Measurements from ENCODE around the gene HECW1.

Gene HECW1

GRCh38 chr7:43116451-43116850 lies 4.0 kb downstream of the HECW1 start:
- no peak for TF ChIP-seq FOXM1 (IDR thresholded peaks at IDR 0.05; ENCODE audit: borderline replicate concordance, low read depth)
- no peak for TF ChIP-seq CEBPB (IDR thresholded peaks at IDR 0.05)
- TF ChIP-seq TCF12 (IDR thresholded peaks at IDR 0.05; ENCODE audit: low read depth): no peak

GRCh38 chr7:43117095-43117494 lies 4.6 kb downstream of the HECW1 start:
- no peak for TF ChIP-seq EP300 (IDR thresholded peaks at IDR 0.05; ENCODE audit: borderline replicate concordance)
- TF ChIP-seq EGR1 (IDR thresholded peaks at IDR 0.05): no peak
- no peak for TF ChIP-seq NFIC (IDR thresholded peaks at IDR 0.05)
- no peak for TF ChIP-seq ZBTB7A (IDR thresholded peaks at IDR 0.05; ENCODE audit: low read depth)
- TF ChIP-seq REST (IDR thresholded peaks at IDR 0.05; ENCODE audit: low read depth): no peak
- TF ChIP-seq TEAD4 (IDR thresholded peaks at IDR 0.05): no peak
- TF ChIP-seq TCF12 (IDR thresholded peaks at IDR 0.05; ENCODE audit: low read depth): no peak

GRCh38 chr7:43117861-43118260 lies 5.4 kb downstream of the HECW1 start:
- no peak for TF ChIP-seq TCF12 (IDR thresholded peaks at IDR 0.05; ENCODE audit: low read depth)
- TF ChIP-seq FOXM1 (IDR thresholded peaks at IDR 0.05; ENCODE audit: borderline replicate concordance, low read depth): no peak
- no peak for TF ChIP-seq YY1 (IDR thresholded peaks at IDR 0.05; ENCODE audit: low read depth)
- TF ChIP-seq USF1 (IDR thresholded peaks at IDR 0.05): no peak
- no peak for TF ChIP-seq CREB1 (IDR thresholded peaks at IDR 0.05; ENCODE audit: low read depth)
- TF ChIP-seq CEBPB (IDR thresholded peaks at IDR 0.05): no peak

GRCh38 chr7:43118313-43118712 lies 5.9 kb downstream of the HECW1 start:
- TF ChIP-seq RAD21 (IDR thresholded peaks at IDR 0.05; ENCODE audit: low read depth): no peak
- no peak for TF ChIP-seq TCF12 (IDR thresholded peaks at IDR 0.05; ENCODE audit: low read depth)
- no peak for TF ChIP-seq YY1 (IDR thresholded peaks at IDR 0.05; ENCODE audit: low read depth)
- TF ChIP-seq CREB1 (IDR thresholded peaks at IDR 0.05; ENCODE audit: low read depth): no peak
- no peak for TF ChIP-seq ZBTB7A (IDR thresholded peaks at IDR 0.05; ENCODE audit: low read depth)
- TF ChIP-seq CEBPB (IDR thresholded peaks at IDR 0.05): no peak
- no peak for TF ChIP-seq TEAD4 (IDR thresholded peaks at IDR 0.05)
- TF ChIP-seq EP300 (IDR thresholded peaks at IDR 0.05; ENCODE audit: borderline replicate concordance): no peak

GRCh38 chr7:43119371-43120075 lies 7.1 kb downstream of the HECW1 start:
- no peak for TF ChIP-seq TAF1 (IDR thresholded peaks at IDR 0.05; ENCODE audit: low read depth)
- TF ChIP-seq YY1 (IDR thresholded peaks at IDR 0.05; ENCODE audit: low read depth): no peak
- no peak for TF ChIP-seq RAD21 (IDR thresholded peaks at IDR 0.05; ENCODE audit: low read depth)
- TF ChIP-seq CEBPB (IDR thresholded peaks at IDR 0.05): no peak
- no peak for TF ChIP-seq EP300 (IDR thresholded peaks at IDR 0.05; ENCODE audit: borderline replicate concordance)
- TF ChIP-seq MAX (IDR thresholded peaks at IDR 0.05): no peak
- no peak for TF ChIP-seq FOXM1 (IDR thresholded peaks at IDR 0.05; ENCODE audit: borderline replicate concordance, low read depth)
- no peak for TF ChIP-seq TEAD4 (IDR thresholded peaks at IDR 0.05)
- TF ChIP-seq USF1 (IDR thresholded peaks at IDR 0.05): no peak

GRCh38 chr7:43121973-43122372 lies 9.5 kb downstream of the HECW1 start:
- TF ChIP-seq TCF12 (IDR thresholded peaks at IDR 0.05; ENCODE audit: low read depth) (no peak), USF1 (IDR thresholded peaks at IDR 0.05) (no peak), YY1 (IDR thresholded peaks at IDR 0.05; ENCODE audit: low read depth) (no peak), MAX (IDR thresholded peaks at IDR 0.05) (no peak), TAF1 (IDR thresholded peaks at IDR 0.05; ENCODE audit: low read depth) (no peak), REST (IDR thresholded peaks at IDR 0.05; ENCODE audit: low read depth) (no peak), CREB1 (IDR thresholded peaks at IDR 0.05; ENCODE audit: low read depth) (no peak), NFIC (IDR thresholded peaks at IDR 0.05) (no peak), FOXM1 (IDR thresholded peaks at IDR 0.05; ENCODE audit: borderline replicate concordance, low read depth) (no peak), EGR1 (IDR thresholded peaks at IDR 0.05) (no peak), TEAD4 (IDR thresholded peaks at IDR 0.05) (no peak)
